Large intestine (tissue), 3 donors: ENCODE measurements around the gene CPLX1. TPM values are rescaled to one million over a fixed set of nuclear protein-coding genes. Genes with fewer than 3 reads are reported as not detected.

Source experiments
- DNase-seq, 2 donors: peaks; one replicate each; pipeline versions ENCODE4 v3.0.0 to v3.0.0-alpha.2; 2013
- H3K27ac ChIP-seq: one replicate; pipeline ENCODE4 v1.5.1; 2013; ENCODE audit warnings: low read length
- H3K27me3 ChIP-seq: 2 replicates; pipeline ENCODE4 v1.6.1; 2013; ENCODE audit warnings: low read length; ENCODE audit not compliant: control insufficient read depth, insufficient read depth
- H3K36me3 ChIP-seq: 2 replicates; pipeline ENCODE4 v1.6.1; 2013; ENCODE audit warnings: low read length; ENCODE audit not compliant: control insufficient read depth, insufficient read depth
- H3K4me1 ChIP-seq: one replicate; pipeline ENCODE4 v1.6.1; 2013; ENCODE audit warnings: low read length; ENCODE audit not compliant: control insufficient read depth, insufficient read depth
- H3K4me3 ChIP-seq: one replicate; pipeline ENCODE4 v1.5.1; 2013; ENCODE audit warnings: low read length
- H3K9me3 ChIP-seq: one replicate; pipeline ENCODE4 v1.6.1; 2013; ENCODE audit warnings: mild to moderate bottlenecking, low read depth, low read length, moderate library complexity; ENCODE audit not compliant: control insufficient read depth
- whole genome bisulfite sequencing: methylation state at CpG from one replicate; pipeline ENCODE4 v1.1.5; 2013; ENCODE audit warnings: low lambda C conversion rate; ENCODE audit not compliant: insufficient coverage; 5-methylcytosine and 5-hydroxymethylcytosine counted together
- polyA plus RNA-seq: library from polyadenylated mRNA; unstranded; fragments of 120-200 nt; gene quantifications from one replicate; pipeline ENCODE4 v1.2.1, GENCODE V29; 2013

The CPLX1 gene
- polyA plus RNA-seq, 1 donor: 2.8 TPM

DNA sequence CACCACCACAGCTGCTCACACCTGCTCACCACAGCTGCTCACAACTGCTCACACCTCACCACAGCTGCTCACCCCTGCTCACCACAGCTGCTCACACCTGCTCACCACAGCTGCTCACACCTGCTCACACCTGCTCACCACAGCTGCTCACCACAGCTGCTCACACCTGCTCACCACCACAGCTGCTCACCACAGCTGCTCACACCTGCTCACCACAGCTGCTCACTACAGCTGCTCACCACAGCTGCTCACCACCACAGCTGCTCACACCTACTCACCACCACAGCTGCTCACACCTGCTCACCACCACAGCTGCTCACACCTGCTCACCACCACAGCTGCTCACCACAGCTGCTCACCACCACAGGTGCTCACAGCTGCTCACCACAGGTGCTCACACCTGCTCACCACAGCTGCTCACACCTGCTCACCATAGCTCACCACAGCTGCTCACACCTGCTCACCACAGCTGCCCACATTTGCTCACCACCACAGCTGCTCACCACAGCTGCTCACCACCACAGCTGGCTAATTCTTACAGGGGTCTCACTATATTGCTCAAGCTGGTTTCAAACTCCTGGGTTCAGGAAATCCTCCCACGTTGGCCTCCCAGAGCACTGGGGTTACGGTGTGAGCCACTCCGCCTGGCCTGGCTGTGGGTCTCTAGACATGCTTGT is 30.4 kb upstream of the CPLX1 start:
- WGBS: no CpG with 5 or more reads among the region's 3 CpGs
- no peaks in the 10 kb centered on the region for H3K27me3 ChIP-seq
- no peaks in the 10 kb centered on the region for H3K9me3 ChIP-seq
- no peak for DNase-seq
- H3K27ac ChIP-seq: no peak overlapping the region
- no peaks in the 10 kb centered on the region for H3K4me1 ChIP-seq
- no peak overlapping the region for H3K4me3 ChIP-seq
- H3K36me3 ChIP-seq: peaks cover 54% of the 10 kb centered on the region

DNA sequence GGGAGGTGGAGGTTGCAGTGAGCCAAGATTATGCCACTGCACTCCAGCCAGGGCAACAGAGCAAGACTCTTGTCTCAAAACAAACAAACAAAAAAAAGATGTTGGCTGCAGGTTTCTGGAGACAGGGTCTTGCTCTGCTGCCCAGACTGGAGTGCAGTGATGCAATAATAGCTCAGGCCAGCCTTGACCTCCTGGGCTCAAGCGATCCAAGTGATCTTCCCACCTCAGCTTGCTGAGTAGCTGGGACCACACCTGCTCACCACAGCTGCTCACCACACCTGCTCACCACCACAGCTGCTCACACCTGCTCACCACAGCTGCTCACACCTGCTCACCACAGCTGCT is 29.9 kb upstream of the CPLX1 start:
- Histone ChIP-seq H3K4me3 (no peak overlapping the region), H3K27me3 (no peaks in the 10 kb centered on the region), H3K4me1 (no peaks in the 10 kb centered on the region), H3K36me3 (peaks cover 55% of the 10 kb centered on the region), H3K9me3 (no peaks in the 10 kb centered on the region), H3K27ac (no peak overlapping the region)
- no peak for DNase-seq
- WGBS: no CpG with 5 or more reads among the region's 1 CpG

DNA sequence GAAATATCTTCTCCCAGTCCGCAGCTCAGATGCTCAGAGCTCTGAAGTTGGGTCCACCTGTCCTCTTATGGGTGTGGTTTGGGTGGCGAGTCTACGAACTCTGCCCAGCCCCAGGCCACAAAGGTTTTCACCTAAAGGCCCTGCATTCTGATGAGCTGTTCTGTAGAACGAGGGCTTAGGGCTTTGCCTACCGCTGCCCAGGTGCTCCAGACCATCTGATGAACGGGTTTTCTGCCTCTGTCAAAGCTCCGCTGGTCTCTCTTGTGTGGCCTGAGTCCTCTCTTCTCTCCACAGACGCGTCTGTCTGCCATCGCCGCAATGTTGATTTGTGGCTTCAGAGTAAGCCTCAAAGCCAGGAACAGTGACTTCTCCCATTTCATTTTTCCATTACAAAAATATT is 28.4 kb upstream of the CPLX1 start:
- DNase-seq: no peak
- Histone ChIP-seq H3K27me3 (no peaks in the 10 kb centered on the region), H3K4me3 (no peak overlapping the region), H3K36me3 (peaks cover 61% of the 10 kb centered on the region), H3K27ac (no peak overlapping the region), H3K4me1 (no peaks in the 10 kb centered on the region), H3K9me3 (no peaks in the 10 kb centered on the region)
- 100% methylated on average over 2 of the region's 11 CpGs for WGBS

DNA sequence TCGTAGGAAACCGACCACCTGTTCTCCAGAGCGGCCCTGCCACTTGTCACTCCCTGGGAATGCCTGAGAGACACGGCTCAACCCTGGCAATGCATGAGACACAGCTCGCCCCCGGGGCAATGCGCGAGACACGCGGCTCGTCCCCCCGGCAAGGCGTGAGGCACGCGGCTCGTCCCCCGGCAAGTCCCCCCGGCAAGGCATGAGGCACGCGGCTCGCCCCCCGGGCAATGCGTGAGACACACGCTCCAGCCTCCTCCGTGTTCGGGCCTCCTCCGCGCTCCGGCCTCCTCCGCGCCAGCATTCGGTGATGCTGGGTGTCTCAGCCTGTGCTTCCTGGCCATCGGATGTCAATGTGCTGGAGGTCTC is 27.5 kb upstream of the CPLX1 start:
- WGBS: 100% methylated on average over 3 of the region's 33 CpGs
- Histone ChIP-seq H3K27me3 (no peaks in the 10 kb centered on the region), H3K9me3 (no peaks in the 10 kb centered on the region), H3K4me3 (no peak overlapping the region), H3K27ac (no peak overlapping the region), H3K4me1 (no peaks in the 10 kb centered on the region), H3K36me3 (peaks cover 56% of the 10 kb centered on the region)
- no peak for DNase-seq

DNA sequence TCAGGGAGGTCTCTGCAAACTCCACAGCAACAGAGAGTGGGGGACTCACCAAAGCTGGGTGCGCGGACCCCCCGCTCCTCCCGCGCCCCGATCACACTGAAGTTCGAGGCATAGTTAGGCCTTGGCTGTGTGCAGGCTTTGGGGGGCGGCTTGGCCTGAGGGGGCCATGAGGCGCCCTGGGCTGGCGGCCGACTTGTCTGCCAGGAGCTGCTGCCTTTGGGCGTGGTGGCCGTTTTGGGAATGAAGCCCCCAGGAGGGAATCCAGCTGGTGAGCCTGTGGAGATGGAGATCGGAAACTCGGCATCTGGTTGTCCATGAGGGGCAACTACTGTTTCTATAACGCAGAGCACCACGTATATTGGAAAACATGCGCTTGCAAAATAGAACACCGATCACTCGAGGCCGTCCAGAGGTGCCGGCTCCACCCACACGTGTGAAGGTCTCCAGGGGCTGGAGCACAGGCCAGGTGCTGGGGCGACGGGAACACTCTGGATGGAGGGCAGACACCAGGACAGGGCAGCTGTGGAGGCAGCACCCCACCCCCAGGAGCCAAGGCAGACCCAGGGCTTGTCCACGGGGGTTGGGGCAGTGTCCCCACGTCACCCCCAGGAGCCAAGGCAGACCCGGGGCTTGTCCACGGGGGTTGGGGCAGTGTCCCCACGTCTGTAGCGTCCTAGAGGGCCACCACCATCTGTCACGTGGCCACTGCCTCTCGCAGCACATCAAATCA is 25.9 kb upstream of the CPLX1 start:
- Histone ChIP-seq H3K27me3 (no peaks in the 10 kb centered on the region), H3K4me3 (no peak overlapping the region), H3K9me3 (no peaks in the 10 kb centered on the region), H3K4me1 (no peaks in the 10 kb centered on the region), H3K36me3 (peaks cover 47% of the 10 kb centered on the region), H3K27ac (no peak overlapping the region)
- no peak for DNase-seq
- no CpG with 5 or more reads among the region's 33 CpGs for WGBS

DNA sequence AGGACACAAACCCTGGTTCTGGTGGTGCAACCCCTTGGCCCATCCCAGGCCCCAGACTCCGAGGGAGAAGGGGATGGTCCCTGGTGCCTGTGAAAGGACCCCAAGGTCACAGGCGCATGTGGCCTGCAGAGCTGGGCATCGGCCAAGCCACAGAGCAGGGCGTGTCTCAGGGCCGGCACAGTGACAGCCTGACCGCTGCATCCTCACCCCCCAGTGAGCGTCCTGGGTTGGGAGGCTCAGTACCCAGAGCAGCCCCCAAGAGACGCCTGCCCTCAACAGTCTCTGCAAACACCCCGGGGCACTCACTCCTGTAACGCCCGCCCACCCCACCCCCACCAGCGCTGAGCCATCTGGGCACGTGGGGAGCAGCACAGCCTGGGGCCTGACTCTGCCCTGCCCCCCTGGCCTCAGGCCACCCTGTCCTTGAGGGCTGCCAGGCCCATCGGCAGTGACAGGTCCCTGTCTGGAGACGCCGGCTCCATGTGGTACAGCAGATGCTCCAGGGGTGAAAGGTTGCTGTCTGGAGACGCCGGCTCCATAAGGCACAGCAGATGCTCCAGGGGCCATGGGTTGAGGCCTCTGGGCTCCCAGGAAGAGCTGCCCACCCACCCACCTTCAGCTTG is 24.5 kb upstream of the CPLX1 start:
- no peak overlapping the region for H3K27ac ChIP-seq
- H3K27me3 ChIP-seq: no peaks in the 10 kb centered on the region
- no peak overlapping the region for H3K4me3 ChIP-seq
- WGBS: no CpG with 5 or more reads among the region's 18 CpGs
- DNase-seq: no peak
- H3K9me3 ChIP-seq: no peaks in the 10 kb centered on the region
- H3K36me3 ChIP-seq: peaks cover 41% of the 10 kb centered on the region
- no peaks in the 10 kb centered on the region for H3K4me1 ChIP-seq

DNA sequence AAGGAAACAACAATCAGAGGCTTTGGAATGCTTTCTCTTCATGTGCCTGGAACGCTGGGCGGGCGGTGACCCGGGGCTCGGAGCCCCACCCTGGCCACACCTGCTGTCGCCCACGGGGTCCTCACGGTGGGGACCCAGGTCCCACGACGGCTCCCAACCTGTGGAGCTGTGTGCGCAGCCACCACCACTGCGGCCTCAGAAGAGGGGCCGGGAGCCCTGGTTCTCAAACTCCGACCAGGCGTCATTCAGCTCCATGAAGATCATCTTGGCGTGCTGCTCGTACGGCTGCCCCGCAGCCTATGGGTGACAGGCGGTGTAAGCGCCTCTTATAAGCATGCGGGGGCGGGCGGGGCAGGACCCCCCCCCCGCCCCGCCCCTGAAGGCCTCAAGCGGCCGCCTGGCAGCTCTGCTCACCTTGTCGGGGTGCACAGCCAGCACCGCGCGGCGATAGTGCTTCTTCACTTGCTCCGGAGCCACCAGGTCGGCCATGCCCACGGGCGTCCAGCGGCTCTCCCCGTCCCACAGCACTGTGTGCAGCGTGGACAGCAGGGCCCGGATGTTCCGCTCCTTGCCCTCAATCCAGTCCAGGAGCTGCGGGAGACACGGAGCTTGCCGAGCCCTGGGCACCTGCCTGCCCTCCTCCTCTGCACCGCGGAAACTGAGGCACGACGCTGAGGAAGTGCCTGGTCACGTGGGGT is 23.7 kb upstream of the CPLX1 start:
- Histone ChIP-seq H3K4me3 (no peak overlapping the region), H3K27ac (no peak overlapping the region), H3K9me3 (no peaks in the 10 kb centered on the region), H3K36me3 (peaks cover 39% of the 10 kb centered on the region), H3K4me1 (no peaks in the 10 kb centered on the region), H3K27me3 (no peaks in the 10 kb centered on the region)
- no peak for DNase-seq
- 100% methylated on average over 1 of the region's 50 CpGs for WGBS

DNA sequence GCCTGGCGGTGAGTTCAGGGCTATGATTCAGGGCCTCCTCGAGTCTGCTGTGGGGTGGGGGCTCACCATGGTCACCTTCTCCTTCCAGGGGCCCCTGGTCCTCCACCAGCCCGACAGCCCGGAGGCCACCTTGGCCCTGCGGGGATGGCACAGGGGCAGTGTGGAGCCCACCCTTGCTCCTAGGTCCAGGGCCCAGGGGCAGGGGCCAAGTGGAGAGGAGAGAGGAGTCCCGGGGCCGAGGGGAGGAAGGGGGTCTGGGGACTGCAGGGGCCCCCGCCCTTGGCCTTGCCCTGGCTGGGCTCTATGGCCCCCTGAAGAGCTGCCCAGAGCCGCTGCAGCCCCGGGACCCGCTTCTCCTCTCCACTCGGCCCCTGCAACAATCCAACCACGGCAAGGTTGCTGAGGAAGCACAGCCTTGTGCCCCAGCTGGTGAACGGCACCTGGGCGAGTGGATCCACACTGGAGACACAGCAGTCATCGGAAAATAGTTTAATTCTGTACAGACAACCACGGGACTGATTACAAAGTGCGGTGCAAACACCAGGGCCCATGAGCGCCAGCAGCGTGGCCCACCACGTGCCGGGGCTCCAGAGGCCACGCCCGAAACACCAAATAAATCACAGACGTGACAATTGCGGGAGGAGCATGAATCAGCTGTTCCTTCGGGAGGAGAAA is 23.0 kb upstream of the CPLX1 start:
- Histone ChIP-seq H3K27me3 (no peaks in the 10 kb centered on the region), H3K27ac (no peak overlapping the region), H3K4me1 (no peaks in the 10 kb centered on the region), H3K36me3 (peaks cover 35% of the 10 kb centered on the region), H3K4me3 (no peak overlapping the region), H3K9me3 (no peaks in the 10 kb centered on the region)
- no CpG with 5 or more reads among the region's 27 CpGs for WGBS
- no peak for DNase-seq

DNA sequence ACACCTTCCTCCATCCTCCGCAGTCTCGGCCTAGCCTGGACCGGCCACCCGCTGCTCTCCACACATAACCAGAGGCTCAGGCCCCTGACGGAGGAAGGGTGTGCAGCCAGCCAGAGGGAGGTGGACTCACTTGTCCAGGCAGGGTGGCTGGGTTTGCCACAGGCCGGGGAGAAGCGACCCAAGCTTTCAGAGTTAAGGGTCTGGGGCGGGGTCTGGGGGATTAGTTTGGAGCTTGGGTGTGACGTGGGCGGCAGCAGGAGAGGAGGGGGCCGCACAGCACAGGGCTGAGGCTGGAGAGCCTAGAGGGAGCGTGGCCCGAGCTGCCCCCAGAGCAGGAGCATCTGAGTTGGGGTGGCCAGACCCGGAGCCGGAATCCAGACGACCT is 22.4 kb upstream of the CPLX1 start:
- no CpG with 5 or more reads among the region's 16 CpGs for WGBS
- no peak overlapping the region for H3K4me3 ChIP-seq
- peaks cover 37% of the 10 kb centered on the region for H3K36me3 ChIP-seq
- no peaks in the 10 kb centered on the region for H3K4me1 ChIP-seq
- no peak overlapping the region for H3K27ac ChIP-seq
- H3K9me3 ChIP-seq: no peaks in the 10 kb centered on the region
- no peak for DNase-seq
- no peaks in the 10 kb centered on the region for H3K27me3 ChIP-seq

DNA sequence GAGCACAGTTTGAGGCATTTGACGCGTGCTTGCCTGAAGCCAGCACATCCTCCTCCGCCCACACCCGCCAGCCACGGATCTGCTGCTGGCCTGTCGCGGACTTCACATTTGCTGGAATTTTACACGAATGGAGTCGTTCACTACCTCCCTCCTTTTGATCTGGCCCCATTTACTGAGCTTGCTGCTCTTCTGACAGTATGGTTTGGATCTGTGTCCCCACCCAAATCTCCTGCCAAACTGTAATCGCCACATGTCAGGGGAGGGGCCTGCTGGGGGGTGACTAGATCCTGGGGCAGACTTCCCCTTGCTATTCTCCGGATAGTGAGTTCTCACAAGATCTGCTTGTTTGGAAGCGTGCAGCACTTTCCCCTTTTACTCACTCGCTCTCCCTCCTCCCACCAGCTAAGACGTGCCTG is 19.9 kb upstream of the CPLX1 start:
- Histone ChIP-seq H3K4me1 (no peaks in the 10 kb centered on the region), H3K36me3 (peaks cover 29% of the 10 kb centered on the region), H3K9me3 (no peaks in the 10 kb centered on the region), H3K27me3 (no peaks in the 10 kb centered on the region), H3K4me3 (no peak overlapping the region), H3K27ac (no peak overlapping the region)
- DNase-seq: no peak
- WGBS: no CpG with 5 or more reads among the region's 14 CpGs
